Astrocyte (in vitro differentiated cells and primary cell): ENCODE data around the gene NCOR1. TPM values are rescaled to one million over a fixed set of nuclear protein-coding genes. Genes with fewer than 3 reads are reported as not detected.

Source experiments
- DNase-seq: peaks from one replicate; pipeline ENCODE4 v3.0.0-alpha.2; 2010; ENCODE audit warnings: low read depth
- FAIRE-seq: peaks from 2 replicates; lab custom pipeline; 2011; peaks lifted over from hg19 to GRCh38; lab: Jason Lieb, UNC
- H2AFZ ChIP-seq: 2 replicates; pipeline ENCODE4 v1.6.0; 2012; ENCODE audit warnings: low read depth, low read length, inconsistent platforms
- H3K27ac ChIP-seq: 2 replicates; pipeline ENCODE4 v1.5.1; 2011; ENCODE audit warnings: low read depth, low read length, inconsistent platforms
- H3K27me3 ChIP-seq: 2 replicates; pipeline ENCODE4 v1.6.0; 2011; ENCODE audit warnings: low read length, inconsistent platforms; ENCODE audit not compliant: insufficient read depth
- H3K36me3 ChIP-seq: 2 replicates; pipeline ENCODE4 v1.5.1; 2011; ENCODE audit warnings: low read length, inconsistent platforms; ENCODE audit not compliant: insufficient read depth
- H3K4me1 ChIP-seq: 2 replicates; pipeline ENCODE4 v1.5.1; 2011; ENCODE audit warnings: low read length, inconsistent platforms; ENCODE audit not compliant: insufficient read depth
- H3K4me2 ChIP-seq: 2 replicates; pipeline ENCODE4 v1.6.0; 2012; ENCODE audit warnings: low read length, inconsistent platforms
- H3K4me3 ChIP-seq: 2 replicates; pipeline ENCODE4 v1.5.1; 2011; ENCODE audit warnings: low read depth, mild to moderate bottlenecking, low read length, inconsistent platforms; ENCODE audit not compliant: insufficient read depth
- H3K79me2 ChIP-seq: 2 replicates; pipeline ENCODE4 v1.6.0; 2012; ENCODE audit warnings: mild to moderate bottlenecking, low read length, inconsistent platforms; ENCODE audit not compliant: insufficient read depth
- H3K9ac ChIP-seq: 2 replicates; pipeline ENCODE4 v1.6.0; 2012; ENCODE audit warnings: mild to moderate bottlenecking, low read length, inconsistent platforms
- H3K9me3 ChIP-seq: 2 replicates; pipeline ENCODE4 v1.5.1; 2012; ENCODE audit warnings: low read depth, mild to moderate bottlenecking, low read length, inconsistent platforms; ENCODE audit not compliant: insufficient read depth
- H4K20me1 ChIP-seq: 2 replicates; pipeline ENCODE4 v1.6.0; 2012; ENCODE audit warnings: low read length, inconsistent platforms; ENCODE audit not compliant: insufficient read depth
- H3K27ac Mint-ChIP-seq: one replicate; pipeline ENCODE4 v1.8.0; 2021; ENCODE audit warnings: mild to moderate bottlenecking, mixed read lengths; ENCODE audit not compliant: unreplicated experiment
- H3K27me3 Mint-ChIP-seq: one replicate; pipeline ENCODE4 v1.8.0; 2021; ENCODE audit warnings: low read depth, mixed read lengths; ENCODE audit not compliant: unreplicated experiment
- H3K36me3 Mint-ChIP-seq: one replicate; pipeline ENCODE4 v1.8.0; 2021; ENCODE audit warnings: low read depth, mixed read lengths; ENCODE audit not compliant: unreplicated experiment
- H3K4me1 Mint-ChIP-seq: one replicate; pipeline ENCODE4 v1.8.0; 2021; ENCODE audit warnings: low read depth, mixed read lengths; ENCODE audit not compliant: unreplicated experiment
- H3K4me3 Mint-ChIP-seq: one replicate; pipeline ENCODE4 v1.8.0; 2021; ENCODE audit warnings: mild to moderate bottlenecking, moderate library complexity, mixed read lengths; ENCODE audit not compliant: unreplicated experiment
- H3K9me3 Mint-ChIP-seq: one replicate; pipeline ENCODE4 v1.8.0; 2021; ENCODE audit warnings: mild to moderate bottlenecking, mixed read lengths; ENCODE audit not compliant: unreplicated experiment
- CTCF ChIP-seq: IDR thresholded peaks from 2 replicates; pipeline ENCODE4 v1.5.1; 2011; ENCODE audit warnings: low read depth, mild to moderate bottlenecking, inconsistent platforms, low read length, moderate library complexity; ENCODE audit not compliant: insufficient read depth
- EZH2 ChIP-seq: IDR thresholded peaks from 2 replicates; pipeline ENCODE4 v1.6.1; 2012; ENCODE audit warnings: mild to moderate bottlenecking, low read length, inconsistent platforms; ENCODE audit not compliant: insufficient read depth
- total RNA-seq: library from RNA; stranded (reverse); gene quantifications from 2 replicates; pipeline ENCODE4 v1.2.1, GENCODE V29; 2021

Gene NCOR1
- total RNA-seq, 1 donor from 2014 or later: 119 TPM

- H2AFZ ChIP-seq: no peak overlapping the region
- H3K27ac Mint-ChIP-seq: no peak overlapping the region
- H3K9me3 Mint-ChIP-seq: no peaks in the 10 kb centered on the region
- no peaks in the 10 kb centered on the region for H3K27me3 Mint-ChIP-seq
- H3K36me3 Mint-ChIP-seq: peaks cover 26% of the 10 kb centered on the region
- H3K4me1 Mint-ChIP-seq: no peaks in the 10 kb centered on the region
- no peaks in the 10 kb centered on the region for H3K4me1 ChIP-seq
- TF ChIP-seq CTCF: no peak
- TF ChIP-seq EZH2: no peak
- H3K79me2 ChIP-seq: peaks cover 55% of the 10 kb centered on the region
- FAIRE-seq (no peak), DNase-seq (no peak)
- H4K20me1 ChIP-seq: peaks cover 13% of the 10 kb centered on the region
- H3K27me3 ChIP-seq: no peaks in the 10 kb centered on the region
- no peak overlapping the region for H3K27ac ChIP-seq
- peaks cover 72% of the 10 kb centered on the region for H3K36me3 ChIP-seq
- no peaks in the 10 kb centered on the region for H3K9me3 ChIP-seq
- H3K9ac ChIP-seq: no peak overlapping the region
- no peak overlapping the region for H3K4me3 ChIP-seq
- no peak overlapping the region for H3K4me3 Mint-ChIP-seq
- no peak overlapping the region for H3K4me2 ChIP-seq
Measured at GRCh38 chr17:16007439-16007838, 207.9 kb downstream of the NCOR1 start.

- no peaks in the 10 kb centered on the region for H3K27me3 Mint-ChIP-seq
Measured at GRCh38 chr17:16005636-16006035, 209.7 kb downstream of the NCOR1 start.

More at GRCh38 chr17:16005636-16006035, 209.7 kb downstream of the NCOR1 start:
- Mint-ChIP-seq H3K4me3 (no peak overlapping the region), H3K4me1 (peaks cover 8% of the 10 kb centered on the region), H3K9me3 (no peaks in the 10 kb centered on the region), H3K36me3 (peaks cover 37% of the 10 kb centered on the region), H3K27ac (no peak overlapping the region)
- DNase-seq: no peak
- TF ChIP-seq CTCF: no peak
- TF ChIP-seq EZH2: no peak
- H3K4me2 ChIP-seq: no peak overlapping the region
- H4K20me1 ChIP-seq: peaks cover 28% of the 10 kb centered on the region
- peaks cover 8% of the 10 kb centered on the region for H3K4me1 ChIP-seq
- peaks cover 55% of the 10 kb centered on the region for H3K79me2 ChIP-seq
- H3K27ac ChIP-seq: no peak overlapping the region
- no peak overlapping the region for H3K4me3 ChIP-seq
- no peak overlapping the region for H3K9ac ChIP-seq
- FAIRE-seq: no peak
- H3K36me3 ChIP-seq: peaks cover 69% of the 10 kb centered on the region
- no peak overlapping the region for H2AFZ ChIP-seq
- H3K9me3 ChIP-seq: no peaks in the 10 kb centered on the region
- no peaks in the 10 kb centered on the region for H3K27me3 ChIP-seq
